SK-N-SH treated with all-trans-retinoic acid at 6 μM for 48 hours (cell line): ENCODE measurements around the gene FAM13A.

Experiments
- ATAC-seq: fragments of 200-7000 bp; cut with Tn5 transposase; 3 replicates; pipeline ENCODE4 v1.9.1; 2020; ENCODE audit warnings: mild to moderate bottlenecking, moderate library complexity
- BACH2 ChIP-seq: fragments of 250-450 bp; sonication (Bioruptor Pico); IDR thresholded peaks from 2 replicates; pipeline ENCODE4 v1.9.0; 2021; ENCODE audit warnings: mild to moderate bottlenecking, borderline replicate concordance
- CREB5 ChIP-seq: fragments of 250-450 bp; sonication (Bioruptor Pico); IDR thresholded peaks from 2 replicates; pipeline ENCODE4 v1.5.1; 2020; ENCODE audit warnings: low read depth, mild to moderate bottlenecking, moderate library complexity
- CSDC2 ChIP-seq: fragments of 250-450 bp; sonication (Bioruptor Pico); IDR thresholded peaks from 2 replicates; pipeline ENCODE4 v1.5.0; 2020; ENCODE audit warnings: mild to moderate bottlenecking, moderate library complexity
- ESRRG ChIP-seq: fragments of 250-450 bp; sonication (Bioruptor Pico); IDR thresholded peaks from 2 replicates; pipeline ENCODE4 v1.6.1; 2021; ENCODE audit warnings: mild to moderate bottlenecking
- GLIS3 ChIP-seq: fragments of 250-450 bp; sonication (Bioruptor Pico); IDR thresholded peaks from 2 replicates; pipeline ENCODE4 v1.5.0; 2020; ENCODE audit warnings: mild to moderate bottlenecking, moderate library complexity
- ISL1 ChIP-seq: fragments of 250-450 bp; sonication (Bioruptor Pico); IDR thresholded peaks from 2 replicates; pipeline ENCODE4 v2.1.2; 2022; ENCODE audit warnings: mild to moderate bottlenecking, moderate library complexity
- OSR1 ChIP-seq: fragments of 250-450 bp; sonication (Bioruptor Pico); IDR thresholded peaks from 2 replicates; pipeline ENCODE4 v1.8.0; 2022; ENCODE audit warnings: moderate library complexity, mild to moderate bottlenecking, inconsistent platforms
- POU6F1 ChIP-seq: fragments of 250-450 bp; sonication (Bioruptor Pico); IDR thresholded peaks from 2 replicates; pipeline ENCODE4 v1.8.0; 2021; ENCODE audit warnings: low read depth, mild to moderate bottlenecking, moderate library complexity, borderline replicate concordance
- PPARA ChIP-seq: fragments of 250-450 bp; sonication (Bioruptor Pico); IDR thresholded peaks from 2 replicates; pipeline ENCODE4 v1.5.0; 2020; ENCODE audit warnings: mild to moderate bottlenecking, borderline replicate concordance
- SNAI2 ChIP-seq: fragments of 250-450 bp; sonication (Bioruptor Pico); IDR thresholded peaks from 2 replicates; pipeline ENCODE4 v1.5.0; 2020; ENCODE audit warnings: mild to moderate bottlenecking, moderate library complexity
- TCF4 ChIP-seq: fragments of 250-450 bp; sonication (Bioruptor Pico); IDR thresholded peaks from 2 replicates; pipeline ENCODE4 v1.8.0; 2021; ENCODE audit warnings: mild to moderate bottlenecking, moderate library complexity, borderline replicate concordance
- TOX ChIP-seq: fragments of 250-450 bp; sonication (Bioruptor Pico); IDR thresholded peaks from 2 replicates; pipeline ENCODE4 v1.8.0; 2021; ENCODE audit warnings: mild to moderate bottlenecking, moderate library complexity, borderline replicate concordance
- TSHZ2 ChIP-seq: fragments of 250-450 bp; sonication (Bioruptor Pico); IDR thresholded peaks from 2 replicates; pipeline ENCODE4 v1.5.0; 2020; ENCODE audit warnings: mild to moderate bottlenecking, moderate library complexity
- ZC3H10 ChIP-seq: fragments of 250-450 bp; sonication (Bioruptor Pico); IDR thresholded peaks from 2 replicates; pipeline ENCODE4 v1.5.1; 2021; ENCODE audit warnings: mild to moderate bottlenecking, moderate library complexity
- ZFP3 ChIP-seq: fragments of 250-450 bp; sonication (Bioruptor Pico); IDR thresholded peaks from 2 replicates; pipeline ENCODE4 v1.5.0; 2020; ENCODE audit warnings: mild to moderate bottlenecking, moderate library complexity
- ZFP30 ChIP-seq: fragments of 450-650 bp; formaldehyde crosslinking; IDR thresholded peaks from 2 replicates; pipeline ENCODE4 v1.5.0; 2022; ENCODE audit warnings: mild to moderate bottlenecking, moderate library complexity
- ZNF565 ChIP-seq: fragments of 450-650 bp; formaldehyde crosslinking; conservative IDR thresholded peaks from 2 replicates; pipeline ENCODE4 v1.5.0; 2020; ENCODE audit warnings: low read depth, mild to moderate bottlenecking, moderate library complexity
- ZNF8 ChIP-seq: fragments of 450-650 bp; formaldehyde crosslinking; IDR thresholded peaks from 2 replicates; pipeline ENCODE4 v1.5.0; 2020; ENCODE audit warnings: mild to moderate bottlenecking, moderate library complexity
- TF ChIP-seq, protein P1 (sequence below): fragments of 250-450 bp; sonication (Bioruptor Pico); IDR thresholded peaks from 2 replicates; pipeline ENCODE4 v1.8.0; 2020; ENCODE audit warnings: mild to moderate bottlenecking, moderate library complexity, borderline replicate concordance
- TF ChIP-seq, protein P2 (sequence below): fragments of 250-450 bp; sonication (Bioruptor Pico); IDR thresholded peaks from 2 replicates; pipeline ENCODE4 v1.5.1; 2021; ENCODE audit warnings: mild to moderate bottlenecking, moderate library complexity

FAM13A gene

DNA sequence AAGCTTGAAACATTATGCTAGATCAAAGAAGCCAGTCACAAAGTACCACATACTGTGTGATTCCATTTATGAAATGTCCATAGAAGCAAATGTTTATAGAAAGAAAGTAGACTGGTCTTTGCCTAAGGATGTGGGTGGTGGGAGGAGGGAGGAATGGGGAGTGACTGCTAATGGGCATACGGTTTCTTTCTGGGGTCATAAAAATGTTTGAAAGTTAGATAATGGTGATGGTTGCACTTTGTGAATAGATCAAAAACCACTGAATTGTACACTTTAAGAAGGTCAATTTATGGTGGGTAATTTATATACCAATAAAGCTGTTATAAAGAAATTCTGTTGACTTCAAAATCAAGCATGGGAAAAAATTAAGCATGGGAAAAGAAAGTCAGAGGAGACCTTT is 56.6 kb downstream of the FAM13A start:
- ATAC-seq = no peak
- no peak for TF ChIP-seq CSDC2 (CRISPR knock-in tag)
- no peak for TF ChIP-seq GLIS3 (CRISPR knock-in tag)
- TF ChIP-seq, protein P1, sequence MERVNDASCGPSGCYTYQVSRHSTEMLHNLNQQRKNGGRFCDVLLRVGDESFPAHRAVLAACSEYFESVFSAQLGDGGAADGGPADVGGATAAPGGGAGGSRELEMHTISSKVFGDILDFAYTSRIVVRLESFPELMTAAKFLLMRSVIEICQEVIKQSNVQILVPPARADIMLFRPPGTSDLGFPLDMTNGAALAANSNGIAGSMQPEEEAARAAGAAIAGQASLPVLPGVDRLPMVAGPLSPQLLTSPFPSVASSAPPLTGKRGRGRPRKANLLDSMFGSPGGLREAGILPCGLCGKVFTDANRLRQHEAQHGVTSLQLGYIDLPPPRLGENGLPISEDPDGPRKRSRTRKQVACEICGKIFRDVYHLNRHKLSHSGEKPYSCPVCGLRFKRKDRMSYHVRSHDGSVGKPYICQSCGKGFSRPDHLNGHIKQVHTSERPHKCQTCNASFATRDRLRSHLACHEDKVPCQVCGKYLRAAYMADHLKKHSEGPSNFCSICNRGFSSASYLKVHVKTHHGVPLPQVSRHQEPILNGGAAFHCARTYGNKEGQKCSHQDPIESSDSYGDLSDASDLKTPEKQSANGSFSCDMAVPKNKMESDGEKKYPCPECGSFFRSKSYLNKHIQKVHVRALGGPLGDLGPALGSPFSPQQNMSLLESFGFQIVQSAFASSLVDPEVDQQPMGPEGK (CRISPR knock-in tag) = no peak
- no peak for TF ChIP-seq ZNF8 (CRISPR knock-in tag)
- no peak for TF ChIP-seq TOX (CRISPR knock-in tag)
- no peak for TF ChIP-seq CREB5 (CRISPR knock-in tag)

DNA sequence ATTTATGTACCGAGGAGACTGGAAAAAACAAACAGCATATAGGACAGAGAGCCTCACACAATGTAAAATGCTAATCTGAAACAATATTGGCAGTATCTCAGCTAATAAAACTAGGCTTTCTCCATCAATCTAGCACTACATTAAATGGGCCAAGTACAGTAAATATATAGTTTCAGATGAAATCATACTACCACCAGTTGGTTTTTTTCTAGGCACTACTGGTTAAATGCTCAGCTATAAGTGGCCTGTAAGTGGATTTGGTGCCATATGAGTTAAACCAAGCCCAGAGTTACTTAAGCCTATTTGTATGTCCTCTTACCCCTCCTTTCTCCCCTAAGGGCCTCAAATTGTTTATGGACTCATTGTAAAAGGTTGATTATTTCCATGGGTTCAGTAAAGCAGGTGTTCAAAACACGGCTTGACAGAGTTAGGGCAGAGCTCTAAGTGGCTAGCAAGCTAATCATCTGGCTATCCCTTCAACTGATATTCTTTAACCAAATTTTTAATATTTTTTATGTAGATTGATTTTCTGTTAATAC is 57.5 kb downstream of the FAM13A start:
- no peak for ATAC-seq
- TF ChIP-seq OSR1 (CRISPR knock-in tag) = no peak
- TF ChIP-seq ZFP3 (CRISPR knock-in tag) = no peak
- TF ChIP-seq PPARA (CRISPR knock-in tag) = no peak
- TF ChIP-seq, protein P2, sequence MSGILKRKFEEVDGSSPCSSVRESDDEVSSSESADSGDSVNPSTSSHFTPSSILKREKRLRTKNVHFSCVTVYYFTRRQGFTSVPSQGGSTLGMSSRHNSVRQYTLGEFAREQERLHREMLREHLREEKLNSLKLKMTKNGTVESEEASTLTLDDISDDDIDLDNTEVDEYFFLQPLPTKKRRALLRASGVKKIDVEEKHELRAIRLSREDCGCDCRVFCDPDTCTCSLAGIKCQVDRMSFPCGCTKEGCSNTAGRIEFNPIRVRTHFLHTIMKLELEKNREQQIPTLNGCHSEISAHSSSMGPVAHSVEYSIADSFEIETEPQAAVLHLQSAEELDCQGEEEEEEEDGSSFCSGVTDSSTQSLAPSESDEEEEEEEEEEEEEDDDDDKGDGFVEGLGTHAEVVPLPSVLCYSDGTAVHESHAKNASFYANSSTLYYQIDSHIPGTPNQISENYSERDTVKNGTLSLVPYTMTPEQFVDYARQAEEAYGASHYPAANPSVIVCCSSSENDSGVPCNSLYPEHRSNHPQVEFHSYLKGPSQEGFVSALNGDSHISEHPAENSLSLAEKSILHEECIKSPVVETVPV (CRISPR knock-in tag) = no peak
- TF ChIP-seq ZFP30 (CRISPR knock-in tag) = no peak
- no peak for TF ChIP-seq TCF4
- TF ChIP-seq ZNF565 = no peak
- TF ChIP-seq BACH2 = no peak
- TF ChIP-seq CREB5 (CRISPR knock-in tag) = no peak
- no peak for TF ChIP-seq SNAI2
- no peak for TF ChIP-seq POU6F1 (CRISPR knock-in tag)
- TF ChIP-seq TSHZ2 (CRISPR knock-in tag) = no peak
- TF ChIP-seq CSDC2 (CRISPR knock-in tag) = no peak
- TF ChIP-seq ZNF8 (CRISPR knock-in tag) = no peak

- no peak for ATAC-seq
- TF ChIP-seq ESRRG = no peak
- TF ChIP-seq ZNF565 = no peak
- TF ChIP-seq ZFP30 (CRISPR knock-in tag) = no peak
- no peak for TF ChIP-seq CSDC2 (CRISPR knock-in tag)
- TF ChIP-seq, all 23 proteins: peak for 0
Measured at GRCh38 chr4:88998891-88999290, 58.1 kb downstream of the FAM13A start.

DNA sequence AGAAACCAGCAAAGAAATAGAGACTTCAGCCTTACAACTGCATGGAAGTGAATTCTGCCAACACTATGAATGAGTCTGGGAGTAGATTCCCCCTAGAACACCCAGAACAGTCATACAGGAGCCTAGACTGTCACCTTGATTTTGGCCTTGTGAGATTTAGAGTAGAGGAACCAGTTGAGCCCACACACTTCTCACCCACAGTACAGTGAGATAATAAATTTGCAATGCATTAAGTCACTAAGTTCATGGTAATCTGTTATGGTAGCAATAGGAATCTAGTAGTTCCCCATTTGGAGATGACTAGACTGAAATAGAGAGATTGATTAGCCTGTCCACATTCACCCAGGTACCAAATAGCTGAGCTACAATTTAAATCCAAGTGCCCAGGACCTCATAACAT is 59.0 kb downstream of the FAM13A start:
- TF ChIP-seq GLIS3 (CRISPR knock-in tag) (no peak), PPARA (CRISPR knock-in tag) (no peak), ZNF565 (no peak), ISL1 (CRISPR knock-in tag) (no peak), ZC3H10 (CRISPR knock-in tag) (no peak), ZNF8 (CRISPR knock-in tag) (no peak)
- TF ChIP-seq, protein P1 (CRISPR knock-in tag) = no peak
- TF ChIP-seq, protein P2 (CRISPR knock-in tag) = no peak
- TF ChIP-seq, all 23 proteins: peak for 0
- ATAC-seq = no peak
